ENCODE data around the gene E2F2. TPM values are rescaled to one million over a fixed set of nuclear protein-coding genes. Genes with fewer than 3 reads are reported as not detected.
"Not testable (repeated sequence)": the region's sequence is repeated elsewhere in the genome, so short reads cannot be mapped to it uniquely, and the experiment has no call there.

E2F2 gene
- total RNA-seq, 1 experiment from 2014 or later: 0.89 TPM

- peaks cover under 1% of the 10 kb centered on the region for H3K36me3 Mint-ChIP-seq (ENCODE audit: insufficient read depth, unreplicated experiment)
- H3K9me3 Mint-ChIP-seq (ENCODE audit: unreplicated experiment): no peaks in the 10 kb centered on the region
- no TSS peak for BruUV-seq (replicated peaks)
- H3K4me1 Mint-ChIP-seq (ENCODE audit: insufficient read depth, unreplicated experiment): no peaks in the 10 kb centered on the region
- H3K27me3 Mint-ChIP-seq (ENCODE audit: insufficient read depth, unreplicated experiment): no peaks in the 10 kb centered on the region
- TF ChIP-seq CTCF (IDR thresholded peaks at IDR 0.05; ENCODE audit: unreplicated experiment): no peak
- H3K4me3 Mint-ChIP-seq (ENCODE audit: unreplicated experiment): no peak overlapping the region
- DNase-seq (ENCODE audit: unreplicated experiment): no peak
- intact Hi-C loops (cut with micrococcal nuclease): no loop called here
- no peak overlapping the region for H3K27ac Mint-ChIP-seq (ENCODE audit: low read depth, unreplicated experiment)
- POLR2A ChIA-PET: no interaction called here
- CTCF ChIA-PET: interaction anchor here (0.8 to 3.4 kb wide), 3 partner anchors 9 to 131 kb away, joined by 3 to 19 read pairs (median 3); no protein-coding TSS in a partner anchor
Observed at GRCh38 chr1:23506376-23507107, 24.5 kb downstream of the E2F2 start.

- ChIA-PET POLR2A (no interaction called here), CTCF (interaction anchor here (0.7 to 3.4 kb wide), 4 partner anchors 8 to 131 kb away, joined by 3 to 19 read pairs (median 3); no protein-coding TSS in a partner anchor)
Observed at GRCh38 chr1:23505851-23506250, 25.2 kb downstream of the E2F2 start.

GRCh38 chr1:23504156-23504555, 26.9 kb downstream of the E2F2 start:
- H3K9me3 Mint-ChIP-seq (ENCODE audit: unreplicated experiment); H3K4me3 Mint-ChIP-seq (ENCODE audit: unreplicated experiment); H3K36me3 Mint-ChIP-seq (ENCODE audit: insufficient read depth, unreplicated experiment); H3K4me1 Mint-ChIP-seq (ENCODE audit: insufficient read depth, unreplicated experiment); POLR2A ChIA-PET; BruUV-seq (replicated peaks); intact Hi-C loops (cut with micrococcal nuclease); H3K27me3 Mint-ChIP-seq (ENCODE audit: insufficient read depth, unreplicated experiment); DNase-seq (ENCODE audit: unreplicated experiment); H3K27ac Mint-ChIP-seq (ENCODE audit: low read depth, unreplicated experiment): not testable (repeated sequence)
- CTCF ChIA-PET: interaction anchor here (0.6 kb wide), 1 partner anchor 597 kb away, joined by 3 read pairs; no protein-coding TSS in a partner anchor

More at GRCh38 chr1:23505851-23506250, 25.2 kb downstream of the E2F2 start:
- Mint-ChIP-seq H3K4me1 (ENCODE audit: insufficient read depth, unreplicated experiment) (no peaks in the 10 kb centered on the region), H3K4me3 (ENCODE audit: unreplicated experiment) (no peak overlapping the region), H3K27me3 (ENCODE audit: insufficient read depth, unreplicated experiment) (no peaks in the 10 kb centered on the region), H3K27ac (ENCODE audit: low read depth, unreplicated experiment) (no peak overlapping the region), H3K9me3 (ENCODE audit: unreplicated experiment) (no peaks in the 10 kb centered on the region), H3K36me3 (ENCODE audit: insufficient read depth, unreplicated experiment) (no peaks in the 10 kb centered on the region)
- no peak for TF ChIP-seq CTCF (IDR thresholded peaks at IDR 0.05; ENCODE audit: unreplicated experiment)
- no peak for DNase-seq (ENCODE audit: unreplicated experiment)
- intact Hi-C loops (cut with micrococcal nuclease): no loop called here
- no TSS peak for BruUV-seq (replicated peaks)

GRCh38 chr1:23502951-23503350, 28.1 kb downstream of the E2F2 start:
- Mint-ChIP-seq H3K27me3 (ENCODE audit: insufficient read depth, unreplicated experiment) (no peaks in the 10 kb centered on the region), H3K4me1 (ENCODE audit: insufficient read depth, unreplicated experiment) (no peaks in the 10 kb centered on the region), H3K27ac (ENCODE audit: low read depth, unreplicated experiment) (no peak overlapping the region), H3K36me3 (ENCODE audit: insufficient read depth, unreplicated experiment) (no peaks in the 10 kb centered on the region), H3K9me3 (ENCODE audit: unreplicated experiment) (no peaks in the 10 kb centered on the region), H3K4me3 (ENCODE audit: unreplicated experiment) (no peak overlapping the region)
- no TSS peak for BruUV-seq (replicated peaks)
- no peak for TF ChIP-seq CTCF (IDR thresholded peaks at IDR 0.05; ENCODE audit: unreplicated experiment)
- intact Hi-C loops (cut with micrococcal nuclease): no loop called here
- ChIA-PET POLR2A (no interaction called here), CTCF (interaction anchor here (10.9 kb wide), 1 partner anchor 37 kb away, joined by 178 read pairs; no protein-coding TSS in a partner anchor)
- DNase-seq (ENCODE audit: unreplicated experiment): no peak

All from MCF 10A (cell line).